CD14-positive monocyte (primary cell): ENCODE data around the gene NOX1. TPM values are rescaled to one million over a fixed set of nuclear protein-coding genes. Genes with fewer than 3 reads are reported as not detected.

ENCODE experiments used
- DNase-seq, 3 donors: peaks; one replicate each; pipeline ENCODE4 v3.0.0-alpha.2; 2011 to 2022
- H2AFZ ChIP-seq: 2 replicates; pipeline ENCODE4 v1.6.0; 2012; ENCODE audit warnings: mild to moderate bottlenecking, low read depth, low read length, inconsistent platforms; ENCODE audit not compliant: insufficient read depth, poor library complexity, severe bottlenecking
- H3K27ac ChIP-seq, 2 donors: 1 replicate in 1 of 2; 2 replicates in 1 of 2; pipeline ENCODE4 v1.5.1; 2012 to 2013; ENCODE audit warnings: low read length in 2 of 2, control low read depth in 1 of 2, inconsistent platforms in 1 of 2, low read depth in 1 of 2, mild to moderate bottlenecking in 1 of 2
- H3K27me3 ChIP-seq, 2 donors: one replicate each; pipeline versions ENCODE4 v1.6.0 to v1.6.1; 2011 to 2013; ENCODE audit warnings: low read length in 2 of 2; ENCODE audit not compliant: control insufficient read depth in 2 of 2, insufficient read depth in 2 of 2
- H3K36me3 ChIP-seq, 2 donors: replicated peaks in 1 of 2; 1 replicate in 1 of 2; 2 replicates in 1 of 2; pipeline versions ENCODE4 v1.5.1 to v1.6.1; 2012 to 2013; ENCODE audit warnings: low read length in 2 of 2, control low read depth in 1 of 2, inconsistent platforms in 1 of 2, mild to moderate bottlenecking in 1 of 2; ENCODE audit not compliant: insufficient read depth in 2 of 2, control insufficient read depth in 1 of 2
- H3K4me1 ChIP-seq, 2 donors: 1 replicate in 1 of 2; 2 replicates in 1 of 2; pipeline versions ENCODE4 v1.5.1 to v1.6.1; 2012 to 2013; ENCODE audit warnings: low read length in 2 of 2, control low read depth in 1 of 2, inconsistent platforms in 1 of 2, mild to moderate bottlenecking in 1 of 2, moderate library complexity in 1 of 2; ENCODE audit not compliant: insufficient read depth in 2 of 2, control insufficient read depth in 1 of 2
- H3K4me2 ChIP-seq: replicated peaks from 2 replicates; pipeline ENCODE3; 2012; ENCODE audit warnings: low read length, moderate library complexity, mild to moderate bottlenecking; ENCODE audit not compliant: poor library complexity, severe bottlenecking; ENCODE audit errors: extremely low read depth
- H3K4me3 ChIP-seq, 3 experiments: fragments of 200-600 bp in 1 of 3; sonication (generic) in 1 of 3; replicated peaks in 1 of 3; 1 replicate in 2 of 3; 2 replicates in 1 of 3; pipeline ENCODE4 v1.5.1; 2011 to 2013; ENCODE audit warnings: low read length in 3 of 3, mild to moderate bottlenecking in 3 of 3, control low read depth in 2 of 3, low read depth in 2 of 3, inconsistent platforms in 1 of 3, moderate library complexity in 1 of 3
- H3K79me2 ChIP-seq: 2 replicates; pipeline ENCODE4 v1.6.0; 2012; ENCODE audit warnings: mild to moderate bottlenecking, control low read depth, inconsistent platforms, low read length, moderate library complexity; ENCODE audit not compliant: insufficient read depth
- H3K9ac ChIP-seq: 2 replicates; pipeline ENCODE4 v1.6.0; 2017; ENCODE audit warnings: low read length, mild to moderate bottlenecking; ENCODE audit not compliant: insufficient read depth, poor library complexity, severe bottlenecking
- H3K9me3 ChIP-seq, 2 donors: replicated peaks in 1 of 2; 1 replicate in 1 of 2; 2 replicates in 1 of 2; pipeline versions ENCODE4 v1.5.1 to v1.6.1; 2012 to 2013; ENCODE audit warnings: low read length in 2 of 2, control low read depth in 1 of 2; ENCODE audit not compliant: control insufficient read depth in 1 of 2, insufficient read depth in 1 of 2
- H4K20me1 ChIP-seq: 2 replicates; pipeline ENCODE4 v1.6.0; 2012; ENCODE audit warnings: mild to moderate bottlenecking, low read length, control low read depth, moderate library complexity; ENCODE audit not compliant: insufficient read depth
- H3K27ac Mint-ChIP-seq, 7 donors: one replicate each; pipeline ENCODE4 v1.8.0; 2020; ENCODE audit warnings: mild to moderate bottlenecking in 7 of 7, mixed read lengths in 7 of 7, moderate library complexity in 6 of 7, inconsistent platforms in 2 of 7
- H3K27me3 Mint-ChIP-seq, 3 donors: one replicate each; pipeline ENCODE4 v1.8.0; 2021 to 2022; ENCODE audit warnings: low read depth in 3 of 3, mild to moderate bottlenecking in 3 of 3, mixed read lengths in 3 of 3, moderate library complexity in 3 of 3, inconsistent platforms in 1 of 3
- H3K36me3 Mint-ChIP-seq, 2 donors: one replicate each; pipeline ENCODE4 v1.8.0; 2020; ENCODE audit warnings: mixed read lengths in 2 of 2, inconsistent platforms in 1 of 2, mild to moderate bottlenecking in 1 of 2
- H3K4me1 Mint-ChIP-seq: one replicate; pipeline ENCODE4 v1.8.0; 2020; ENCODE audit warnings: mild to moderate bottlenecking, mixed read lengths
- H3K4me3 Mint-ChIP-seq, 2 donors: one replicate each; pipeline ENCODE4 v1.8.0; 2020; ENCODE audit warnings: mild to moderate bottlenecking in 2 of 2, mixed read lengths in 2 of 2, moderate library complexity in 1 of 2
- H3K9me3 Mint-ChIP-seq, 7 donors: one replicate each; pipeline ENCODE4 v1.8.0; 2020 to 2022; ENCODE audit warnings: mixed read lengths in 7 of 7, mild to moderate bottlenecking in 6 of 7, moderate library complexity in 6 of 7, inconsistent platforms in 2 of 7
- CTCF ChIP-seq: fragments of 200-600 bp; IDR thresholded peaks from one replicate; pipeline ENCODE4 v1.8.0; 2022; ENCODE audit warnings: antibody characterized with exemption, mild to moderate bottlenecking
- WGBS: methylation state at CpG from one replicate; pipeline ENCODE4 v1.1.5; 2013; ENCODE audit warnings: missing lambda C conversion rate; ENCODE audit not compliant: insufficient coverage; 5-methylcytosine and 5-hydroxymethylcytosine counted together
- intact Hi-C, 2 donors: fragments of 100-400 bp; cut with micrococcal nuclease; formaldehyde crosslinking; loops; one replicate each; pipeline versions ENCODE4 v1.15.0 to v1.15.1; 2023
- polyA plus RNA-seq, 3 donors: library from polyadenylated mRNA; depleted of rRNA in 1 of 3; unstranded in 2 of 3; stranded (reverse) in 1 of 3; fragments of 300-500 nt in 2 of 3; fragments of >200 nt in 1 of 3; fragmentation: Illumina TruSeq in 2 of 3; gene quantifications; 1 replicate in 2 of 3; 2 replicates in 1 of 3; pipeline ENCODE4 v1.2.3, GENCODE V29; 2012 to 2021

The NOX1 gene
- polyA plus RNA-seq, 3 donors: not detected

DNA sequence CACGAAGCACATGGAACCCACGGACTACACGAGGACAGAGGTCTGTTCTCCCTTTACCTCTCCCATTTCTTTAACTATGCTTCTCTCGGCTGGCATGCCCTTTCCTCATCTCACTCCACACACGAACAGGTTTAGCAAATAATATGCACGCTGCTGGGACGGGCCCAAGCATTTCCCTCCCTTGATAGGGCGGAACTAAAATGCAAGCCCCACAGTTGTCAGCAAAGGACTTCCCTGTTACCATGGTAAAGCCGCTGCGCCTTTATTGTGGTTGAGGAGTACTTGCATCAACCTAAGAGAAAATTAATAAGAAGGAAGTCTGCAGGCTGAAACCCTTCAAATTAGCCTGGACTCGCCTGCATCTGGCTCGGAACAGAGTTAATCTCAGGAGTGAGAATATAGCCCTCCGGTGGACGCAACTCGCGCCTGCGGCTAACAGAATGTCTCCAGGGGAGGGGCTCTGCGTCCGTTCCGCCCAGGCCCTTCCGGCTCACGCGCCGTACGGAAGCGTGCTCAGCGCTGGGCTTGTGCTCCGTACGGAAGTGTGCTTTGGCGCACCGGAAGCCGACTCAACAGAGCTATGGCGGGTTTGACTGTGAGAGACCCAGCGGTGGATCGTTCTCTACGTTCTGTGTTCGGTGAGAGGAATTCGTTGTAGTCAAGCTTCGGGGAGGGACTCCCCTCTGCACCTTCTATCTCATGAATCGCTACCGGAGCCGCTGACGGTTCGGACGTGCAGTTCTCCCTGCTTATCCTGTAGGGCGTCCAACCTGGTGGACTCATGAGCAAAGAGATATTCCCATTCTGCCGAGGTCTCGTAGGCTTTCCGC lies 54.1 kb downstream of the NOX1 start, which contains the start of gene CSTF2:
TSS of gene CSTF2 (plus strand) at position 555 of the 830 bp plus-strand sequence. CDS start at position 581, 26 bp downstream.
- peaks cover 0 to 12% (median 0%) of the 10 kb centered on the region in 7 donors for H3K9me3 Mint-ChIP-seq
- TF ChIP-seq CTCF: no peak
- intact Hi-C loops: no loop called here
- Histone ChIP-seq H3K79me2 (no peaks in the 10 kb centered on the region), H3K4me2 (peak within 1 kb of the TSS; percentile 71), H3K36me3 (peaks cover 16 to 27% of the 10 kb centered on the region in 2 donors), H2AFZ (peak within 1 kb of the TSS; percentile 90), H3K27ac (peak within 1 kb of the TSS; percentile 71 to 80), H3K4me3 (peak within 1 kb of the TSS; percentile 67 to 81 (median 74)), H3K9ac (peak within 1 kb of the TSS; percentile 52), H3K9me3 (no peaks in the 10 kb centered on the region), H4K20me1 (no peaks in the 10 kb centered on the region), H3K27me3 (peaks cover 3 to 10% of the 10 kb centered on the region in 2 donors), H3K4me1 (peaks cover 9% of the 10 kb centered on the region in 2 donors)
- peaks cover 2 to 8% (median 3%) of the 10 kb centered on the region in 3 donors for H3K27me3 Mint-ChIP-seq
- 0% methylated on average over 16 of the region's 49 CpGs for WGBS
- peak within 1 kb of the TSS; percentile 74 to 90 (median 81) for H3K27ac Mint-ChIP-seq
- H3K36me3 Mint-ChIP-seq: peaks cover 23 to 25% of the 10 kb centered on the region in 2 donors
- H3K4me3 Mint-ChIP-seq: peak within 1 kb of the TSS; percentile 82 to 95
- peak; percentile 64 to 77 (median 72) for DNase-seq
- H3K4me1 Mint-ChIP-seq: peaks cover 10% of the 10 kb centered on the region

DNA sequence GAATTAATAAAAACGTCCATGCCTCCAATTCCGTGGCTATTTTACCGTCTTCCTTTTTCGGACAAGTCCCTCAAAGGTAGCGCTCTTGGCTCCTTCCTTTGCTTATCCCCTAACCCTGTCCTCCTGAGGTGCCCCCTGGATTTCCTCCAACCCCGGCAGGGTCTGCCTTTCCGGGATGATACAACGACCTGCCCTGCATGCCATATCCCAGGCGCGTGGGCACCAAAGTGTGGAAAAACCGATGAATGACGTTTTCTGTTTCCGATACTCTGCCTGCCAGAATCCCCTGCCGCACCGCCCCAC lies 54.7 kb downstream of the NOX1 start:
- intact Hi-C loops: no loop called here
- DNase-seq: no peak
- no peaks in the 10 kb centered on the region for H4K20me1 ChIP-seq
- 18% methylated on average over 4 of the region's 15 CpGs for WGBS
- peak overlapping the region; percentile 67 to 81 (median 74) for H3K4me3 ChIP-seq
- H3K9me3 ChIP-seq: no peaks in the 10 kb centered on the region
- TF ChIP-seq CTCF: no peak
- no peaks in the 10 kb centered on the region for H3K79me2 ChIP-seq
- H3K9ac ChIP-seq: peak overlapping the region; percentile 52
- peaks cover 3 to 12% of the 10 kb centered on the region in 2 donors for H3K27me3 ChIP-seq
- H3K4me1 ChIP-seq: peaks cover 9% of the 10 kb centered on the region in 2 donors
- peak overlapping the region; percentile 90 for H2AFZ ChIP-seq
- Mint-ChIP-seq H3K27ac (peak overlapping the region; percentile 74 to 90 (median 81)), H3K4me1 (peaks cover 10% of the 10 kb centered on the region), H3K9me3 (peaks cover 0 to 14% (median 0%) of the 10 kb centered on the region in 7 donors), H3K27me3 (peaks cover 3 to 11% (median 5%) of the 10 kb centered on the region in 3 donors), H3K4me3 (peak overlapping the region; percentile 82 to 95), H3K36me3 (peaks cover 18 to 20% of the 10 kb centered on the region in 2 donors)
- H3K27ac ChIP-seq: peak overlapping the region; percentile 71 to 80
- peak overlapping the region; percentile 71 for H3K4me2 ChIP-seq
- peaks cover 16 to 22% of the 10 kb centered on the region in 2 donors for H3K36me3 ChIP-seq
